ENCODE results near the gene TTLL1. TPM values are rescaled to one million over a fixed set of nuclear protein-coding genes. Genes with fewer than 3 reads are reported as not detected.

Gene TTLL1
- total and polyA plus RNA-seq, 9 of the 15 experiments (the other 6 are each of a cell fraction or from before 2014, with no cell fraction given), result 0.06 to 0.85 (median 0.17) TPM

- TF ChIP-seq YY1 (IDR thresholded peaks at IDR 0.05; ENCODE audit: borderline replicate concordance in 1 of 3, control insufficient read depth in 1 of 3, extremely low read depth in 1 of 3, insufficient read depth in 3 of 3, insufficient read length in 1 of 3, insufficient replicate concordance in 2 of 3, low read depth in 1 of 3, low read length in 2 of 3) (peak in 2 of 3 experiments; percentile 41 to 60), ARID3A (IDR thresholded peaks at IDR 0.05; ENCODE audit: borderline replicate concordance, low read depth, low read length) (no peak), FOXM1 (IDR thresholded peaks at IDR 0.05; ENCODE audit: low read depth) (no peak), FOXM1 (CRISPR knock-in tag; IDR thresholded peaks at IDR 0.05; ENCODE audit: low read depth) (no peak), ATF3 (IDR thresholded peaks at IDR 0.05) (no peak), ATF3 (CRISPR knock-in tag; conservative IDR thresholded peaks at IDR 0.05) (no peak), SMC3 (conservative IDR thresholded peaks at IDR 0.05; ENCODE audit: insufficient read depth, low read depth, low read length) (no peak), ASH1L (IDR thresholded peaks at IDR 0.05; ENCODE audit: borderline replicate concordance, low read depth, partially characterized antibody) (peak; percentile 81), L3MBTL2 (IDR thresholded peaks at IDR 0.05) (peak; percentile 83), GTF2F1 (IDR thresholded peaks at IDR 0.05; ENCODE audit: low read depth, low read length) (peak; percentile 91), ZNF76 (CRISPR knock-in tag; IDR thresholded peaks at IDR 0.05; ENCODE audit: borderline replicate concordance) (no peak), PURB (CRISPR knock-in tag; IDR thresholded peaks at IDR 0.05; ENCODE audit: low read depth) (no peak), BRD4 (IDR thresholded peaks at IDR 0.05) (no peak), NFRKB (IDR thresholded peaks at IDR 0.05; ENCODE audit: low read depth) (no peak), HLTF (IDR thresholded peaks at IDR 0.05) (no peak), CREB1 (IDR thresholded peaks at IDR 0.05) (peak; percentile 64), CREB1 (CRISPR knock-in tag; IDR thresholded peaks at IDR 0.05) (0 out of 2 replicates have a peak, but pooled peaks have one; percentile 58), ZNF518B (CRISPR knock-in tag; IDR thresholded peaks at IDR 0.05) (no peak), THRB (CRISPR knock-in tag; conservative IDR thresholded peaks at IDR 0.05) (no peak)
These were observed 74.1 kb downstream of the TTLL1 start, which contains the start of gene PACSIN2 (continued) for GRCh38 chr22:43014869-43015676.

Measured in K562 (cell line).